Measurements from ENCODE around the gene EPS15. TPM values are rescaled to one million over a fixed set of nuclear protein-coding genes. Genes with fewer than 3 reads are reported as not detected.

Gene EPS15
- total and polyA plus RNA-seq, 12 donors, result 12.4 to 81.4 (median 63.0) TPM

GRCh38 chr1:51557168-51557567 is 38.1 kb upstream of the EPS15 start:
- Histone ChIP-seq H3K27me3 (no peaks in the 10 kb centered on the region), H3K4me1 (peaks cover 0 to 18% (median 0%) of the 10 kb centered on the region in 9 donors), H3K27ac (no peak overlapping the region), H3K9me3 (no peaks in the 10 kb centered on the region), H3K36me3 (no peaks in the 10 kb centered on the region), H3K4me3 (no peak overlapping the region)
- intact Hi-C loops (cut with DNase I), result no loop called here
- DNase-seq (no peak), ATAC-seq (no peak)
- no peak for TF ChIP-seq CTCF (IDR thresholded peaks at IDR 0.05)

GRCh38 chr1:51555866-51556619 is 37.0 kb upstream of the EPS15 start:
- Histone ChIP-seq H3K27me3 (no peaks in the 10 kb centered on the region), H3K36me3 (no peaks in the 10 kb centered on the region), H3K4me1 (peaks cover 0 to 6% (median 0%) of the 10 kb centered on the region in 9 donors), H3K27ac (no peak overlapping the region), H3K4me3 (no peak overlapping the region), H3K9me3 (no peaks in the 10 kb centered on the region)
- ATAC-seq, result no peak
- no peak for TF ChIP-seq CTCF (IDR thresholded peaks at IDR 0.05)
- WGBS, 2 donors, result 94% methylated on average over 4 of the region's 4 CpGs
- intact Hi-C loops (cut with DNase I), result no loop called here
- no peak for DNase-seq

GRCh38 chr1:51553911-51554310 is 34.8 kb upstream of the EPS15 start:
- no peak for DNase-seq
- H3K4me3 ChIP-seq, result no peak overlapping the region
- WGBS, 2 donors, result 80 to 85% methylated on average over 3 of the region's 3 CpGs
- intact Hi-C loops (cut with DNase I), result no loop called here
- H3K27ac ChIP-seq, result no peak overlapping the region
- H3K36me3 ChIP-seq, result no peaks in the 10 kb centered on the region
- TF ChIP-seq CTCF (IDR thresholded peaks at IDR 0.05), result no peak
- peaks cover 0 to 23% (median 0%) of the 10 kb centered on the region in 9 donors for H3K4me1 ChIP-seq
- ATAC-seq, result no peak
- no peaks in the 10 kb centered on the region for H3K9me3 ChIP-seq
- no peaks in the 10 kb centered on the region for H3K27me3 ChIP-seq

- 94 to 96% methylated on average over 11 of the region's 11 CpGs for WGBS, 2 donors
- Histone ChIP-seq H3K27ac (no peak overlapping the region), H3K27me3 (no peaks in the 10 kb centered on the region), H3K4me3 (no peak overlapping the region), H3K36me3 (no peaks in the 10 kb centered on the region), H3K4me1 (peaks cover 0 to 30% (median 0%) of the 10 kb centered on the region in 9 donors), H3K9me3 (no peaks in the 10 kb centered on the region)
- ATAC-seq (no peak), DNase-seq (no peak)
- no peak for TF ChIP-seq CTCF (IDR thresholded peaks at IDR 0.05)
- intact Hi-C loops (cut with DNase I), result no loop called here
Measured at GRCh38 chr1:51552929-51553807, 34.1 kb upstream of the EPS15 start.

Data from heart right ventricle (tissue), 16 donors.